Keratinocyte (primary cell): Measurements from ENCODE around the gene SZRD1. TPM values are rescaled to one million over a fixed set of nuclear protein-coding genes. Genes with fewer than 3 reads are reported as not detected.

ENCODE experiments used
- DNase-seq: peaks from one replicate; pipeline ENCODE4 v3.0.0-alpha.2; 2011; ENCODE audit warnings: low read depth, missing footprints, low spot score
- FAIRE-seq: peaks from 2 replicates; lab custom pipeline; 2011; peaks lifted over from hg19 to GRCh38; lab: Jason Lieb, UNC
- H2AFZ ChIP-seq: 2 replicates; pipeline ENCODE4 v1.6.0; 2012; ENCODE audit warnings: low read length, control low read depth, inconsistent platforms; ENCODE audit not compliant: control insufficient read depth
- H3K27ac ChIP-seq: 2 replicates; pipeline ENCODE4 v1.5.1; 2011; ENCODE audit warnings: low read length; ENCODE audit not compliant: control insufficient read depth, insufficient read depth
- H3K27me3 ChIP-seq: 3 replicates; pipeline ENCODE4 v1.6.0; 2011; ENCODE audit warnings: low read length; ENCODE audit not compliant: control insufficient read depth, insufficient read depth; ENCODE audit errors: extremely low read depth
- H3K36me3 ChIP-seq, 2 experiments: 2 replicates in 1 of 2; 3 replicates in 1 of 2; pipeline ENCODE4 v1.5.1; 2011; ENCODE audit warnings: low read length in 2 of 2, mild to moderate bottlenecking in 1 of 2; ENCODE audit not compliant: control insufficient read depth in 2 of 2, insufficient read depth in 2 of 2; ENCODE audit errors: extremely low read depth in 1 of 2
- H3K4me1 ChIP-seq: 3 replicates; pipeline ENCODE4 v1.5.1; 2011; ENCODE audit warnings: low read length; ENCODE audit not compliant: control insufficient read depth, insufficient read depth; ENCODE audit errors: extremely low read depth
- H3K4me2 ChIP-seq: 3 replicates; pipeline ENCODE4 v1.6.0; 2011; ENCODE audit warnings: low read depth, low read length; ENCODE audit not compliant: control insufficient read depth, insufficient read depth; ENCODE audit errors: extremely low read depth
- H3K4me3 ChIP-seq, 3 experiments: fragments of 200-600 bp in 1 of 3; sonication (generic) in 1 of 3; 2 replicates in 2 of 3; 3 replicates in 1 of 3; pipeline ENCODE4 v1.5.1; 2011 to 2016; ENCODE audit warnings: low read length in 3 of 3, mild to moderate bottlenecking in 3 of 3, control low read depth in 2 of 3, inconsistent platforms in 1 of 3, low read depth in 1 of 3, mixed read lengths in 1 of 3, mixed run types in 1 of 3, moderate library complexity in 1 of 3; ENCODE audit not compliant: control insufficient read depth in 2 of 3, insufficient read depth in 2 of 3; ENCODE audit errors: extremely low read depth in 1 of 3
- H3K79me2 ChIP-seq: 2 replicates; pipeline ENCODE4 v1.6.0; 2012; ENCODE audit warnings: low read length; ENCODE audit not compliant: control insufficient read depth, insufficient read depth
- H3K9ac ChIP-seq: 3 replicates; pipeline ENCODE4 v1.6.0; 2011; ENCODE audit warnings: low read length; ENCODE audit not compliant: control insufficient read depth, insufficient read depth; ENCODE audit errors: extremely low read depth
- H3K9me1 ChIP-seq: 3 replicates; pipeline ENCODE4 v1.6.0; 2011; ENCODE audit warnings: low read length; ENCODE audit not compliant: control insufficient read depth, insufficient read depth; ENCODE audit errors: extremely low read depth
- H3K9me3 ChIP-seq: 2 replicates; pipeline ENCODE4 v1.5.1; 2012; ENCODE audit warnings: low read depth, low read length; ENCODE audit not compliant: control insufficient read depth
- H4K20me1 ChIP-seq: 3 replicates; pipeline ENCODE4 v1.6.0; 2011; ENCODE audit warnings: low read length; ENCODE audit not compliant: control insufficient read depth, insufficient read depth; ENCODE audit errors: extremely low read depth
- EZH2 ChIP-seq: IDR thresholded peaks from one replicate; pipeline ENCODE4 v1.6.1; 2012; ENCODE audit warnings: inconsistent platforms, mild to moderate bottlenecking, low read length, moderate library complexity
- dilution Hi-C: fragments of 300-500 bp; cut with MboI; formaldehyde crosslinking; loops from one replicate; pipeline ENCODE4 v1.7.0; 2020; ENCODE audit warnings: low sequenced_read_pairs; ENCODE audit not compliant: extremely low pct_ligation_motif_present
- polyA plus RNA-seq, 5 experiments: library from polyadenylated mRNA; depleted of rRNA in 3 of 5; stranded (reverse) in 3 of 5; stranded (forward) in 1 of 5; unstranded in 1 of 5; fragments of >200 nt; gene quantifications; 1 replicate in 1 of 5; 2 replicates in 3 of 5; 3 replicates in 1 of 5; pipeline versions ENCODE4 v1.2.1 to v1.2.3, GENCODE V29; 2011 to 2012; ENCODE audit warnings: missing spikeins in 2 of 5, low read depth in 1 of 5, low replicate concordance in 1 of 5
- TF ChIP-seq, protein P1 (sequence below), 3 experiments: IDR thresholded peaks in 1 of 3; conservative IDR thresholded peaks in 1 of 3; optimal IDR thresholded peaks in 1 of 3; 2 replicates in 2 of 3; 3 replicates in 1 of 3; pipeline versions ENCODE3 to v1.5.1; 2011; ENCODE audit warnings: low read length in 3 of 3, mild to moderate bottlenecking in 3 of 3, moderate library complexity in 2 of 3, control low read depth in 1 of 3, inconsistent platforms in 1 of 3; ENCODE audit not compliant: insufficient read depth in 2 of 3; ENCODE audit errors: extremely low read depth in 1 of 3

Gene SZRD1
- polyA plus RNA-seq, 1 donor (not counting 4 experiments of a cell fraction or from before 2014, with no cell fraction given) = 68.7 TPM

DNA sequence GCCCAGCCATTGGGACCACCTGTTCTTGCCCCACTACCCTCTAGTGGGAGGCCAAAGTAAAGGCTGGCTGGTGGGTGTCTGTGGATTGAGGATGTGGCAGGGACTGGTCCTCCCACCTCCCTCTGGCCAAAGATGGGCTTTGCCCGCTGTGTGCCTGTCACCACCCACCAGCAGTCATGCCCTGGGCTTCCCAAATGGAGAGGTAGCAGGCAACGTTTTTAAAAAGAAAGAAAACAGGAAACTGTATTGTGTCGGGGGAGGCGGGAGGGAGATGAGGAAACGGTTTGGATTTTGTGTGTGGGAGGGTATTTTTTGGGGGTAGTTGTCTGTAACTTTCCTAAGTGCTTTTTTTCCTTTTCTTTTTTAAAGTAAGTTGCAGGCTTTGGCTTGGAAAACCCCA, 30.1 kb downstream of the SZRD1 start:
- Histone ChIP-seq H3K36me3 (peaks cover 29 to 31% of the 10 kb centered on the region in 2 experiments), H3K9me3 (no peaks in the 10 kb centered on the region), H3K4me3 (no peak overlapping the region), H3K27ac (no peak overlapping the region), H2AFZ (no peak overlapping the region), H3K27me3 (no peaks in the 10 kb centered on the region), H3K9ac (no peak overlapping the region), H3K79me2 (peaks cover 25% of the 10 kb centered on the region), H3K4me1 (peaks cover 13% of the 10 kb centered on the region), H4K20me1 (peaks cover 19% of the 10 kb centered on the region), H3K9me1 (no peaks in the 10 kb centered on the region), H3K4me2 (no peak overlapping the region)
- dilution Hi-C loops = no loop called here
- TF ChIP-seq, protein P1, sequence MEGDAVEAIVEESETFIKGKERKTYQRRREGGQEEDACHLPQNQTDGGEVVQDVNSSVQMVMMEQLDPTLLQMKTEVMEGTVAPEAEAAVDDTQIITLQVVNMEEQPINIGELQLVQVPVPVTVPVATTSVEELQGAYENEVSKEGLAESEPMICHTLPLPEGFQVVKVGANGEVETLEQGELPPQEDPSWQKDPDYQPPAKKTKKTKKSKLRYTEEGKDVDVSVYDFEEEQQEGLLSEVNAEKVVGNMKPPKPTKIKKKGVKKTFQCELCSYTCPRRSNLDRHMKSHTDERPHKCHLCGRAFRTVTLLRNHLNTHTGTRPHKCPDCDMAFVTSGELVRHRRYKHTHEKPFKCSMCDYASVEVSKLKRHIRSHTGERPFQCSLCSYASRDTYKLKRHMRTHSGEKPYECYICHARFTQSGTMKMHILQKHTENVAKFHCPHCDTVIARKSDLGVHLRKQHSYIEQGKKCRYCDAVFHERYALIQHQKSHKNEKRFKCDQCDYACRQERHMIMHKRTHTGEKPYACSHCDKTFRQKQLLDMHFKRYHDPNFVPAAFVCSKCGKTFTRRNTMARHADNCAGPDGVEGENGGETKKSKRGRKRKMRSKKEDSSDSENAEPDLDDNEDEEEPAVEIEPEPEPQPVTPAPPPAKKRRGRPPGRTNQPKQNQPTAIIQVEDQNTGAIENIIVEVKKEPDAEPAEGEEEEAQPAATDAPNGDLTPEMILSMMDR (optimal IDR thresholded peaks at IDR 0.05 in 1 of 3, IDR thresholded peaks at IDR 0.05 in 1 of 3, conservative IDR thresholded peaks at IDR 0.05 in 1 of 3; ENCODE audit: extremely low read depth in 1 of 3, insufficient read depth in 2 of 3, low read length in 3 of 3) = no peak
- no peak for TF ChIP-seq EZH2
- no peak for DNase-seq
- FAIRE-seq = no peak

DNA sequence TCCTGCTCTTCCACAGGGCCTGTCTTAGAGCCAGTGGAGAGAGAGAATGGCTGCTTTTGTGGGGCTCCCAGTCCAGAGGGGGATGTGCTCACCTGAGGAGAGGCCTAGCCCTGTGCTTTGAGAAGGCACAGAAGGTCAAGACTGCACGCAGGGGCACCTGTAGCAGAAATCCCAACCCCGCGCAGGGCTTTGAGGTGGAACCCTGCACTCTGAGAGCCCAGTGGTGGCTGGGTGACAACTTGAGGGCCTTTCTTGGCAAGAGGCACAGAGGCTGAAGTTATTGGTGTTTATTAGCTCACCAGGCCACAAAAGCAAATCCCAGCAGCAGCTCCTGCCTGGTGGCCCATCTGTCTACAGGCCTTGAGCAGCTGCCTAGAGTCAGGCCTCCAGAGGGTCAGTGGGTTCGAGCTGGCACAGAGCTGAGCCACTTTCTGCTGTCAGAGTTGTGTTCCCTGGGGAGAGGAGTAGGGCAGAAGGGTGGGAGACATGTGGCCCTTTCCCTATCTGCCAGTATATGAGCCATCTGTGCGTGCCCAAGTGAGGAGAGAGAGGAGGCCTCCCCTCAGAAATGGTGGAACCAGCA, 31.4 kb downstream of the SZRD1 start:
- Histone ChIP-seq H3K27ac (no peak overlapping the region), H3K27me3 (no peaks in the 10 kb centered on the region), H3K9me3 (no peaks in the 10 kb centered on the region), H3K9me1 (no peaks in the 10 kb centered on the region), H3K9ac (no peak overlapping the region), H3K36me3 (peaks cover 26% of the 10 kb centered on the region in 2 experiments), H2AFZ (no peak overlapping the region), H3K4me3 (no peak overlapping the region), H3K4me2 (no peak overlapping the region), H3K79me2 (peaks cover 11% of the 10 kb centered on the region), H3K4me1 (peaks cover 13% of the 10 kb centered on the region), H4K20me1 (peaks cover 8% of the 10 kb centered on the region)
- dilution Hi-C loops = no loop called here
- DNase-seq = no peak
- TF ChIP-seq, protein P1 (optimal IDR thresholded peaks at IDR 0.05 in 1 of 3, IDR thresholded peaks at IDR 0.05 in 1 of 3, conservative IDR thresholded peaks at IDR 0.05 in 1 of 3; ENCODE audit: extremely low read depth in 1 of 3, insufficient read depth in 2 of 3, low read length in 3 of 3) = no peak
- no peak for TF ChIP-seq EZH2
- FAIRE-seq = no peak
